ENCODE results near the gene TANC1.

TANC1 gene

DNA sequence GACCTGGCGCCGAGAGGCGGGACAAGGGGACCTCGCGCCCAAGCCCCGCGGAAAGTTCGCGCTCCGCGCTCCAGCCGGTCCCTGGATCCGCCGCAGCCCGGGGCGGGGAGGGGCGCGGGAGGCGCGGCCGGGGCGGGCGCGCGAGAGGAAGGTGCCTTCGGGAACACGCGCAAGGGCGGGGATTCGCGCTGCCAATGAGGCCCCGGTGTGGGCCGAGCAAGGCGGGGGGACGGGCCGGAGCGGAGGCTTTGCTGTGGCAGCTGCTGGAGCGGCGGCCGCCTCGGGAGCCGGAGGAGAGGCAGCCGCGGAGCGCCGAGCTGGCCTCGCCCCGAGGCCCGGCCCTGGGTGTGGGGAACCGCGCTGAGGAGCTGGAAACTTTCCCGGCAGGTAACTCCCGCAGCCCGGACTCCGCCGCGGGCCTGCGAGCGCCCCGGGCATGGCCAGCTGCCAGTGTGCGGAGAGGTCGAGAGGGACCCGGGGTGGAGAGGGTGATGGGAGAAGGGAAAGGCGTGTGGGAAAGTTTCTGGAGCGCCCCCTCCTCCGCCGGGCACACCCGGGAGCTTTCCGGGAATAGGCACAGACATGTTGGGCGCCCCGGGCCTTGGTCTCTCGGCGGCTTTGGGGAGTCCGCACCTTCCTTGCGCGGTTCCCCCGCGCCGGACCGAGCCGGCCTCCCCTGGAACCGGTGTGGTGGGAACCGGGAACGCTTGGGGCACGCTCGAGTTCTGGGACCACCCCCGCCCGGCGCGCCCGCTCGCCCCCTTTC, at the start of gene TANC1:
Gene TANC1, plus strand, starts transcription at position 245 of the 766 bp plus-strand sequence. CDS start 97,271 bp downstream, outside the sequence.
- Mint-ChIP-seq H3K9me3 (no peaks in the 10 kb centered on the region), H3K4me1 (peaks cover 21% of the 10 kb centered on the region), H3K4me3 (peak within 1 kb of the TSS; percentile 75), H3K36me3 (no peaks in the 10 kb centered on the region), H3K27ac (no peak within 1 kb of the TSS), H3K27me3 (peaks cover 48% of the 10 kb centered on the region)
- ATAC-seq, result peak; percentile 84

DNA sequence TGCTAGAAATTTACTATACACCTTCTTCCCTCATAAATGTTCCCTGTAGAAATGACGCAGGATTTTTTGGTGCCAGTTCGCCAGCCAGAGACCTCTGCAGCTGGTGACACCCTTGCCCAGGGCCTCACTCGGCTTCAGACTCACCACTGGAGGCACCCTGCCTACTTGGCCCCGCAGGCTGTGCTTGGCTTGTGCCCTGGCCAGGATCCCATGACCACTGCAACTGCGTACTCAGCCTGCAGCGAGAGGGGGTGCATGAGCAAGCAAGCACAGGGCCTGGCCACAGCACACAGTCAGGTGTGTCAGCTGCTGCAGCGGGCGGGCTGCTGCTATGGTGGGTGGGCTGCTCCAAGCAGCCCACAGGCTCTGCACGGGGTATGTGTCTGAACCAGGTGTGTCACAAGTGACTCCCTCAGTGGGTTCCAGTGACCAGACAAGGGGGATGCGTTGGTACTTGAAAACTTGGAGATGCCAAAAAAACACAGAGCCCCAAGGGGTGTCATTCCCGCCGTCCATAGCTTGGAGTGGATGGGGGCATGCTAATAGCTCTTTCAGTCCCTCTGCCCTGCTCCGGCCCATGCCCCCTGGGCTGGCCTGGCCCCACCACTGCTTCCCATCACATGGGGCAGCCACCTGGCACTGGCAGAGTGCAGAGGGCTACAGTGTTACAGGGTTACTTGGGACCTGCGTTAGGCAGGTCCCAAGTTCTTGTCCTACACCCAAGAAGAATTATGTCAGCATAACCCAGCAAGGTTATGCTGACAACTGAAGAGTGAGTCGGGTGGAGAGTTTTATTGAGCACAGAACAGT, 46.6 kb upstream of the TANC1 start:
- H3K4me1 Mint-ChIP-seq, result peaks cover 5% of the 10 kb centered on the region

DNA sequence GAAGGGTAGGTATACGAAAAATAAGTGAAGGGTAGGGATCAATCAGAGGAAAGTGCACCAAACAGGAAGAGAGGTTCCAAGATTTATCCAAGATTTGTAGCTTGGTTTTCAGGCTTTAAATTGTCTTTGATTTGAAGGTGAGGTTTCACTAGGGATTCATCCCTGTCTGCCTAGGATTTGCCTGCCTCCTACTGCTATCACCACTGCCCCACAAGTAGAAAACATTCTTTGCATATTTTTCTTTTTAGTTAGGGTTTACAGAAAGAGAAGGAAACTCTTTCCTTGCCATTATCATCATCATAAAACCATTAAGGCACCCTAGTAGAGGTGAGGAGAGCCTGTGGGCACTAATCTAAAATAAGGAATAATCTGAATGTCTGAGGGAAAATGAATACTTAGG, 45.8 kb upstream of the TANC1 start:
- Mint-ChIP-seq H3K4me1 (peaks cover 8% of the 10 kb centered on the region), H3K9me3 (no peaks in the 10 kb centered on the region), H3K27ac (no peak overlapping the region), H3K36me3 (no peaks in the 10 kb centered on the region), H3K4me3 (no peak overlapping the region), H3K27me3 (no peaks in the 10 kb centered on the region)
- no peak for ATAC-seq

More for the DNA sequence above, 46.6 kb upstream of the TANC1 start:
- H3K27ac Mint-ChIP-seq, result no peak overlapping the region
- no peaks in the 10 kb centered on the region for H3K27me3 Mint-ChIP-seq
- H3K9me3 Mint-ChIP-seq, result no peaks in the 10 kb centered on the region
- no peaks in the 10 kb centered on the region for H3K36me3 Mint-ChIP-seq
- no peak for ATAC-seq
- no peak overlapping the region for H3K4me3 Mint-ChIP-seq

DNA sequence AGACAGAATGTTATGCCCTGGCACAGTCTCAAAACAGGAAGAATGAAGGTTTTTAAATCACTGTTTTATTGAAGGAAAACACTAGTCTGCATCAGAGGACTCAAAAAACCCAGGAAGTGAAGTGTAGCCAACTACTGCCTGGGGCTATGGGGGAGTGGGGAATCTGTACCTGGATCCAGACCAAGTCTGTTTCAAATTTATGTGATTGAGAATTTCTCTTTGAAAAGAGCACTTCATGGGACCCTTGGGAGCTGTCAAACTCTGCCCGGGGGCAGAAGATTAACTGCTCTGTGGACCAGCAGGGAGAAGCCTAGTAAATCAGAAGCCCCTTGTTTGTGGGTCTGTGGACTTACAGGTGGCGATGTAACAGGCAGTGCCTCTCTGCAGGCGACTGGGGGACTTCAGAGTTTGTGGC, 45.3 kb upstream of the TANC1 start:
- Mint-ChIP-seq H3K27me3 (no peaks in the 10 kb centered on the region), H3K4me1 (peaks cover 8% of the 10 kb centered on the region)
- no peak for ATAC-seq

DNA sequence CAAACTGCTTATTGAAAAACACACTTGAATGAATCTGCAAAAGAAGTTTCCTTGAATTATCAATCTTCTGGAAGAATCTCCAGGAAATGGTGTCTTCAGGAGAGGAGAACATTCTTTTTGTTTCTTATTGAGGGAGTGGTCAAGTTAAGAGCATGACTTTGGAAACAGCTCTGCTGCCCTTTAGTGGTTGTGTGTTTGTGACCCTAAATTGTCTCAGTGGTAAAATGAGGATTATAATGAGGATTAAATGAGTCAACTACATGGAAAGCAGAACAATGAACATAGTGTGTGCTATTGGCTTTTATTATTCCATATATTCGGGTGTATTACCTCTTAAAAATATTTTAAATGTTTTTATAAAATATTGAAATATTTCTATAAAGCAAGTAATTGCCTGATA, 44.8 kb upstream of the TANC1 start:
- H3K9me3 Mint-ChIP-seq, result no peaks in the 10 kb centered on the region
- H3K36me3 Mint-ChIP-seq, result no peaks in the 10 kb centered on the region
- no peak overlapping the region for H3K4me3 Mint-ChIP-seq
- H3K27ac Mint-ChIP-seq, result no peak overlapping the region
- no peak for ATAC-seq
- H3K27me3 Mint-ChIP-seq, result no peaks in the 10 kb centered on the region
- H3K4me1 Mint-ChIP-seq, result peaks cover 8% of the 10 kb centered on the region

More for the DNA sequence above, 45.3 kb upstream of the TANC1 start:
- Mint-ChIP-seq H3K27ac (no peak overlapping the region), H3K4me3 (no peak overlapping the region), H3K36me3 (no peaks in the 10 kb centered on the region), H3K9me3 (no peaks in the 10 kb centered on the region)

DNA sequence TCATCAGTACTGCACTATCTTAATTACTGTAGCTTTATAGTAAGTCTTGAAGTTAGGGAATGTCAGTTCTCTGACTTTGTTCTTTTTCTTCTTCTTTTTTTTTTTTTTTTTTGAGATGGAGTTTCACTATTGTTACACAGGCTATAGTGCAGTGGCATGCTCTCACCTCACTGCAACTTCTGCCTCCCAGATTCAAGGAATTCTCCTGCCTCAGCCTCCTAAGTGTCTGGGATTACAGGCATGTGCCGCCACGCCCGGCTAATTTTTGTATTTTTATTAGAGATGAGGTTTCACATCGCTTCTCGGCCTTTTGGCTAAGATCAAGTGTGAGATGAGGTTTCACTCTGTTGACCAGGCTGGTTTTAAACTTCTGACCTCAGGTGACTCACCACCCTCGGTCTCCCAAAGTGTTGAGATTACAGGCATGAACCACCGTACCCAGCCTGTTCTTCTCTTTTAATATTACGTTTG, 41.9 kb upstream of the TANC1 start:
- ATAC-seq, result no peak
- H3K27ac Mint-ChIP-seq, result no peak overlapping the region
- peaks cover 7% of the 10 kb centered on the region for H3K9me3 Mint-ChIP-seq
- H3K36me3 Mint-ChIP-seq, result no peaks in the 10 kb centered on the region
- H3K4me1 Mint-ChIP-seq, result peaks cover 8% of the 10 kb centered on the region
- H3K27me3 Mint-ChIP-seq, result peaks cover 10% of the 10 kb centered on the region
- H3K4me3 Mint-ChIP-seq, result no peak overlapping the region

DNA sequence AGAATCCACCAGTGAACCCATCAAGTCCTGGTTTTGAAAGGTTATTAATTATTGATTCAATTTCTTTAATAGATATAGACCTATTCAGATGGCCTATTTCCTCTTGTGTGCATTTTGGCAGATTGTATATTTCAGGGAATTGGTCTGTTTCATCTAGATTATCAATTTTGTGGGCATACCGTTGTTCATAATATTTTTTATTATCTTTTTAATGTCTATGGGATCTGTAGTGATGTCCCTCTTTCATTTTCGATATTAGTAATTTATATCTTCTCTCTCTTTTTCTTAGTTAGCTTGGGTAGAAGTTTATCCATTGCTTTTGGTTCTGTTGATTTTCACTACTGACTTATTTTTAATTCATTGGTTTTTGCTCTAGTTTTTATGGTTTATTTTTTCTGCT, 39.9 kb upstream of the TANC1 start:
- Mint-ChIP-seq H3K27ac (no peak overlapping the region), H3K9me3 (peaks cover 7% of the 10 kb centered on the region), H3K27me3 (peaks cover 10% of the 10 kb centered on the region), H3K4me3 (no peak overlapping the region), H3K4me1 (peaks cover 8% of the 10 kb centered on the region), H3K36me3 (no peaks in the 10 kb centered on the region)
- no peak for ATAC-seq

DNA sequence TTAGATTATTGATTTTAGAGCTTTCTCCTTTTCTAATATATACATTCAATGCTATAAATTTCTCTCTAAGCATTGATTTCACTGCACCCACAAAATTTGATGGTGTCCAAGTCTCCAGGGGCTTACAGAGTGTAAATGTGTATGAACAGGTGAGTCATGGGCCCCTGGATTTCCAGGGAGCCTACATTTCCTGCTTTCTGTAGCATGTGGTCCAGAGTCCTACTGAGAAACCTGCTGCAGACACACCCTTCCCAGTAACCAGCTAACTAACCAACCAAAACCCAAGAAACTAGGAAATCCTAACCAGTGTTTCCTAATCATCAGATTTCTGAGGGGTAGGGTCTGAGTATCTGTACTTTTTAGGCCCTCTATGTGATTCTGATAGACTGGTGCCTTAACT, 39.5 kb upstream of the TANC1 start:
- H3K4me1 Mint-ChIP-seq, result peaks cover 8% of the 10 kb centered on the region

DNA sequence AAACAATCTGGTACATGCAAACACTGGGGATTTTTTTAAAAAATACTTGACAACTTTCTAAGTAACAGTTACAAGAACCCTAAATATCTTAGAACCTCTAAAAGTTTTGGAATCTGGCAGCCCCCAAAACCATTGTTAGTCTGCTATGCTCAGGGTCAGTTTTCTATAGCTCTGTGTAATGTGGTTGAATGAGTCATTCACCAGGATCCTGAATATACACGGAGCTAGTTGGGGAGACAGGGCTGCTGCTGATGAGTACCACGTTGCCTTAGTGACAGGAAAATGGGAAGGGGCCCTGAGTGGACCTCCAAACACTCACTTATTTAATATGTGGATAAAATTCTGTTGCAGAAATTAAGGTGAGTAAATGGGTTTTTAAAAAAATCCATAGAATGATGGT, 36.9 kb upstream of the TANC1 start:
- Mint-ChIP-seq H3K27me3 (peaks cover 10% of the 10 kb centered on the region), H3K4me1 (peaks cover 5% of the 10 kb centered on the region), H3K4me3 (no peak overlapping the region), H3K9me3 (peaks cover 7% of the 10 kb centered on the region), H3K27ac (no peak overlapping the region), H3K36me3 (no peaks in the 10 kb centered on the region)
- ATAC-seq, result no peak

More for the DNA sequence above, 39.5 kb upstream of the TANC1 start:
- H3K27me3 Mint-ChIP-seq, result peaks cover 10% of the 10 kb centered on the region
- H3K9me3 Mint-ChIP-seq, result peaks cover 7% of the 10 kb centered on the region
- ATAC-seq, result no peak
- H3K4me3 Mint-ChIP-seq, result no peak overlapping the region
- H3K36me3 Mint-ChIP-seq, result no peaks in the 10 kb centered on the region
- no peak overlapping the region for H3K27ac Mint-ChIP-seq

DNA sequence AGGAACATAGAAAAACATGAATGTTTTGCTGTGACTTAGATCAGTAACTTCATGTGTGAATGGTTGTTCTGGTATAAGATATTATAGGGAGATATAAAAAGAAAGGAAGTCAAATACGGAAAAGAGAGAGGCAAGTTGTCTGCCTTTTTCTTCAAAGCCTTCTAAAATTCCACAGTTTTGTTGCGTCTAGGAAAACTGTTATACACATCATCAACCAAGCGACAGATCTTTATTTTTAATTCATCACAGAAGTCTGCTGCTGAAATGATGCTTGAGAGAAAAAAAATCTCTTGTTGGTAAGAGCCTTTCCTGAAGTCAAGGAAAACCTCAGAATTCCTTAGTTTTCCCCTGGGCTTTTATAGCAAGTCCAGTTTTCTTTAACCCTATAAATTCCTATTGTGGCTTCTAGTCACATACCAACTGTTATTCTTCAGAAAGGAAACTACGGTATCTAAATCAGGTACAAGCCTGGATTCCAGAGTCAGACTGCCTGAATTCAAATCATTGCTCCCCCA, 36.3 kb upstream of the TANC1 start:
- Mint-ChIP-seq H3K4me3 (no peak overlapping the region), H3K27me3 (peaks cover 10% of the 10 kb centered on the region), H3K36me3 (no peaks in the 10 kb centered on the region), H3K4me1 (no peaks in the 10 kb centered on the region), H3K9me3 (peaks cover 7% of the 10 kb centered on the region), H3K27ac (no peak overlapping the region)
- no peak for ATAC-seq

DNA sequence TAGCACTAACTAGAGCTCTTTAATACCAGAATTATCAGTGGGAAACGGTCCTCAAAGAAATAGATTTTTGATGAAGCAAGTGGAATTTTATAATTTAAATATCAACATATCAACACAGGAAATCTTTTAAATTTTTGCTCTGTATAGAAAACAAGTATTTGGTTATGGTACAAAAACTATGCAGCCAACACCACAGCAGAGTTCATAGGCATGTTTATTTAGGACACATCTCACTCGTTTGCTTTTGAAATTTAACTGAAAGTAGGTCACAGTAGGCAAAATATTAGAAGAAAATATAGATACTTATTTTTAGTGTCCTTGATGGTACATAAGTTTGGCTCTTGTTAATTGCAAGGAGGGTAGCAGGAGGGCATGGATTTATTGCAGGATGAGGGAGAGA, 34.3 kb upstream of the TANC1 start:
- H3K27ac Mint-ChIP-seq, result no peak overlapping the region
- no peaks in the 10 kb centered on the region for H3K4me1 Mint-ChIP-seq
- peaks cover 6% of the 10 kb centered on the region for H3K27me3 Mint-ChIP-seq
- ATAC-seq, result no peak
- H3K9me3 Mint-ChIP-seq, result peaks cover 7% of the 10 kb centered on the region
- H3K4me3 Mint-ChIP-seq, result no peak overlapping the region
- no peaks in the 10 kb centered on the region for H3K36me3 Mint-ChIP-seq

DNA sequence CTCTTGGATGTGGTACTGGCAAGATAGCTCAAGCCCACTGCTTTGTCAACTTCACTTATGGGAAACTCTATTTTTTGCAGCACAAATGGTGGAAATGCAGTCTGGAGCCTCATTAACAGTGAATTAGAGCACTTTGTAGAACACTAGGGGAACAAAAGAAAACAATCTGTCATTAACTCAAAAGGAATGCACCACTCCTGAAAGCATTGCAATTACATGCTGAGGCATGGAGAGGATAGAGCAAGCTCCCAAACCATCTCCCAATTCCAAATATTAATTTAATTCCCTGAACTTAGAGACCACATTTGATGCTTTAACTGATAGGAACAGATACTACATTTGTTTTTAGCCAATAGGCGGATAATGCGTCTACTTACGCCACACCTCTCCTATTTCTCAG, 32.8 kb upstream of the TANC1 start:
- ATAC-seq, result no peak
- Mint-ChIP-seq H3K9me3 (no peaks in the 10 kb centered on the region), H3K4me3 (no peak overlapping the region), H3K36me3 (no peaks in the 10 kb centered on the region), H3K27ac (no peak overlapping the region), H3K27me3 (no peaks in the 10 kb centered on the region), H3K4me1 (no peaks in the 10 kb centered on the region)

DNA sequence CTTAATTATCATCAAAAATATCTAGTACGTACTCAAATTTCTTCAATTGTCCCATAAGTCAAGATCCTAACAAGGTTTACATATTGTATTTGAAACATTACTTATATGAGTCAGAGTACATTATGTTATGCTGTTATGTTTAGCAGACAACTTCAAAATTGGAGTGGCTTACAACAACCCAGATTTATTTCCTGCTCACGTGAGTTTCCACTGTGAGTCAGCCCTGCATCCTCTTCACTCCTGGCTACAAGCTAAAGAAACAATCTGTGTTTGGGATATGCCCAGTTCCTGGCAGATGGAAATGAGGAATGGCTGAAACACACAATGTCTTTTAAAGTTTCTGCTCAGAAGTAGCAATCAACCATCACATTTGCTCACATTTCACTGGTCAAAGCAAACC, 31.5 kb upstream of the TANC1 start:
- Mint-ChIP-seq H3K9me3 (no peaks in the 10 kb centered on the region), H3K36me3 (no peaks in the 10 kb centered on the region)

DNA sequence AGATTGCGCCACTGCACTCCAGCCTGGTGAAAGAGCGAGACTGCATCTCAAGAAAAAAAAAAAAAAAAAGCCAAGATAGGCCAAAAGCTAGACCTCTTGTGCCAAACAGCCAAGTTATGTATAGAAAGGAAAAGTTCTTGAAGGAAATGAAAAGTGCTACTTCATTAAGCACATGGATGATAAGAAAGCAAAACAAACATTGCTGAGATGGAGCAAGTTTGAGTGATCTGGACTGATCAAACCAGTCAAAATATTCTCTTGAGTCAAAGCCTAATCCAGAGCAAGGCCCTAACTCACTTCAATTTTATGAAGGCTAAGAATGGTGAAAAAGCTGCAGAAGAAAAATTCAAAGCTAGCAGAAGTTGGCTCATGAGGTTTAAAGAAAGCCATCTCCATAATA, 28.1 kb upstream of the TANC1 start:
- no peaks in the 10 kb centered on the region for H3K36me3 Mint-ChIP-seq
- H3K27ac Mint-ChIP-seq, result no peak overlapping the region
- no peak overlapping the region for H3K4me3 Mint-ChIP-seq
- no peaks in the 10 kb centered on the region for H3K27me3 Mint-ChIP-seq
- H3K4me1 Mint-ChIP-seq, result no peaks in the 10 kb centered on the region
- ATAC-seq, result no peak
- no peaks in the 10 kb centered on the region for H3K9me3 Mint-ChIP-seq

More for the DNA sequence above, 31.5 kb upstream of the TANC1 start:
- no peaks in the 10 kb centered on the region for H3K4me1 Mint-ChIP-seq
- no peak overlapping the region for H3K4me3 Mint-ChIP-seq
- ATAC-seq, result no peak
- no peaks in the 10 kb centered on the region for H3K27me3 Mint-ChIP-seq
- no peak overlapping the region for H3K27ac Mint-ChIP-seq

DNA sequence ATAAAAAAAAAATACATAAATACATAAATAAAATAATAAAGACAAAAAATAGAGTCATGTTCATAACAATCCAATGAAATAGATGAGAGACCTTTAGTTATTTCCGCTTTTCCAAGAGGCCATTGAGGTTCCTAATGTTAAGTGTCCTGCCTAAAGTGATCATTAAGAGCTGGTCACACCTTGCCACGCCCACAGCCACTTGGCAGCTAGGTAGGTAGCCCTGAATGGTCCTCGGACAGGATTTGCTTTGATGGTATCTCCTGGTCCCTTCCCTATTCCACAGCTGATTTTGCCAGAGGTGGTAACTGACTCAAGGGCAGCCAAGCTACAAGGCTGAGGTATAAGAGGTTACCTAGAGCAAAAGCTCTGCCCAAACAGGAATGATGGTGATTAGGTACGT, 24.5 kb upstream of the TANC1 start:
- Mint-ChIP-seq H3K36me3 (no peaks in the 10 kb centered on the region), H3K4me1 (no peaks in the 10 kb centered on the region), H3K27ac (no peak overlapping the region), H3K9me3 (peaks cover 9% of the 10 kb centered on the region), H3K27me3 (no peaks in the 10 kb centered on the region), H3K4me3 (no peak overlapping the region)
- ATAC-seq, result no peak
